ENCODE measurements around the gene ST6GALNAC1. TPM values are rescaled to one million over a fixed set of nuclear protein-coding genes. Genes with fewer than 3 reads are reported as not detected.

ST6GALNAC1 gene
- total RNA-seq, 1 donor from 2014 or later, result 14.1 TPM

- Histone ChIP-seq H3K4me3 (no peak overlapping the region), H3K4me1 (no peaks in the 10 kb centered on the region), H3K27me3 (no peaks in the 10 kb centered on the region), H3K36me3 (no peaks in the 10 kb centered on the region), H3K27ac (no peak overlapping the region), H3K9me3 (no peaks in the 10 kb centered on the region)
- DNase-seq (no peak), ATAC-seq (no peak)
- intact Hi-C loops (cut with DNase I), result no loop called here
- TF ChIP-seq, protein P1, sequence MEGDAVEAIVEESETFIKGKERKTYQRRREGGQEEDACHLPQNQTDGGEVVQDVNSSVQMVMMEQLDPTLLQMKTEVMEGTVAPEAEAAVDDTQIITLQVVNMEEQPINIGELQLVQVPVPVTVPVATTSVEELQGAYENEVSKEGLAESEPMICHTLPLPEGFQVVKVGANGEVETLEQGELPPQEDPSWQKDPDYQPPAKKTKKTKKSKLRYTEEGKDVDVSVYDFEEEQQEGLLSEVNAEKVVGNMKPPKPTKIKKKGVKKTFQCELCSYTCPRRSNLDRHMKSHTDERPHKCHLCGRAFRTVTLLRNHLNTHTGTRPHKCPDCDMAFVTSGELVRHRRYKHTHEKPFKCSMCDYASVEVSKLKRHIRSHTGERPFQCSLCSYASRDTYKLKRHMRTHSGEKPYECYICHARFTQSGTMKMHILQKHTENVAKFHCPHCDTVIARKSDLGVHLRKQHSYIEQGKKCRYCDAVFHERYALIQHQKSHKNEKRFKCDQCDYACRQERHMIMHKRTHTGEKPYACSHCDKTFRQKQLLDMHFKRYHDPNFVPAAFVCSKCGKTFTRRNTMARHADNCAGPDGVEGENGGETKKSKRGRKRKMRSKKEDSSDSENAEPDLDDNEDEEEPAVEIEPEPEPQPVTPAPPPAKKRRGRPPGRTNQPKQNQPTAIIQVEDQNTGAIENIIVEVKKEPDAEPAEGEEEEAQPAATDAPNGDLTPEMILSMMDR (IDR thresholded peaks at IDR 0.05), result no peak
These were observed 9.8 kb downstream of the ST6GALNAC1 start for GRCh38 chr17:76633628-76634328.

DNA sequence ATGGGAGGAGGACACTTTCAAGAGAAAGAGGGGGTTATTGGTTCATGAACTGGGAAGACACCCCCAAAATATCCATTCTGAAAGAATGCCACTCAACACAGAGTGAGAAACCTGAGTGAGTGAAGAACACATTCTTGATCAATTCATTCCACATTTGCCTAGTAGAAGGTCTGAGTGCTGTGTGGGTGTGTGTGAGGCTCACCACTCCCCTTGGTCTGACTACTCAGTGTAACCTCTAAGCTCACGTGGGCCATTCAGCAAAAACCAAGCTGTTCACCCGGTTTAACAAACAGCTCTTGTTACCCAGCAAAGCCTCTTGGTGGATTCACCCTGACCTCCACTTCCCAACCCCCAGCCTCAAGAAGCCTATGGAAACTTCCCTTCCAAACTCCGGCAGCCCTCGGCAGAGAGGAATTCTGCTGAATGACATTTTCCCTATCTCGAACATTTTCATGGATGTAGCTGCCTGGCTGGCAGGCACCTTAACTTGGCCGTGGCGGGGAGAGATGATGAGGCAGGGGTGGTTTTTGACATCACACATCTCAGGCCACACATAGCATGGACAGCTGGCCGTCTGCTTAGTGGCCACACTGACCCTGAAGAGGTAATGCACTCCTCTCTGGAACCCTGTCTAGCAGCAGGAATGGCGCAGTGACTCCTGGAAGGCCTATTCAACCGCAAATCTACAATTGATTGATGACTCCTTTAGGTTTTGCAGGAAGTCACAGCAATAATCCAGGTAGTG lies 11.6 kb downstream of the ST6GALNAC1 start:
- Histone ChIP-seq H3K27ac (no peak overlapping the region), H3K9me3 (no peaks in the 10 kb centered on the region), H3K36me3 (no peaks in the 10 kb centered on the region), H3K4me3 (no peak overlapping the region), H3K4me1 (no peaks in the 10 kb centered on the region), H3K27me3 (no peaks in the 10 kb centered on the region)
- DNase-seq, result no peak
- TF ChIP-seq, protein P1 (IDR thresholded peaks at IDR 0.05), result no peak
- peak; percentile 84 for ATAC-seq
- intact Hi-C loops (cut with DNase I), result no loop called here

GRCh38 chr17:76630151-76630550 lies 13.4 kb downstream of the ST6GALNAC1 start:
- TF ChIP-seq, protein P1 (IDR thresholded peaks at IDR 0.05), result no peak
- Histone ChIP-seq H3K27ac (no peak overlapping the region), H3K36me3 (no peaks in the 10 kb centered on the region), H3K27me3 (no peaks in the 10 kb centered on the region), H3K9me3 (no peaks in the 10 kb centered on the region), H3K4me1 (no peaks in the 10 kb centered on the region), H3K4me3 (no peak overlapping the region)
- DNase-seq (no peak), ATAC-seq (no peak)
- intact Hi-C loops (cut with DNase I), result no loop called here

DNA sequence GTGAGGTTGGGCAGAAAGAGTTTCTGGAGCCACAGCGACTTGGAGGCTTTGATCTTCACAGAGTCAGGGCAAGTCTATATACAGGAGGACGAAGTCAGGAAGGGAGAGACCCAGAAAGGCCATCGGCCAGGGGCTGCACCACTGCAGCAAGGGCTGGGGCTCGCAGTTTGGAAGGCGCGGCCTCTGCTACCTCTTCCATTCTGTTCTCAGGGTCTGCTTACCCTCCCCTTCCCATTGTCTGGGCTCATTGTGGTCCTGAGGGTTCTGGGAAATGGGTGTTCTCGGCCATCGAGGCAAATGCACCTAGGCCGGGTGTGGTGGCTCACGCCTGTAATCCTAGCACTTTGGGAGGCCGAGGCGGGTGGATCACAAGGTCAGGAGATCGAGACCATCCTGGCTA lies 16.0 kb downstream of the ST6GALNAC1 start:
- TF ChIP-seq, protein P1 (IDR thresholded peaks at IDR 0.05), result no peak
- Histone ChIP-seq H3K27ac (no peak overlapping the region), H3K9me3 (no peaks in the 10 kb centered on the region), H3K36me3 (no peaks in the 10 kb centered on the region), H3K27me3 (no peaks in the 10 kb centered on the region), H3K4me3 (no peak overlapping the region), H3K4me1 (peaks cover 7% of the 10 kb centered on the region)
- intact Hi-C loops (cut with DNase I), result no loop called here
- DNase-seq (no peak), ATAC-seq (no peak)

- H3K4me1 ChIP-seq, result peaks cover 7% of the 10 kb centered on the region
- no peak overlapping the region for H3K4me3 ChIP-seq
- H3K27ac ChIP-seq, result no peak overlapping the region
- TF ChIP-seq, protein P1 (IDR thresholded peaks at IDR 0.05), result no peak
- ATAC-seq (peak; percentile 73), DNase-seq (no peak)
- H3K9me3 ChIP-seq, result no peaks in the 10 kb centered on the region
- no peaks in the 10 kb centered on the region for H3K36me3 ChIP-seq
- no peaks in the 10 kb centered on the region for H3K27me3 ChIP-seq
- intact Hi-C loops (cut with DNase I), result no loop called here
These were observed 17.1 kb downstream of the ST6GALNAC1 start for GRCh38 chr17:76626442-76626841.

Measured in upper lobe of right lung (tissue), 1 donor.